ENCODE data around the gene CEBPG.

CEBPG gene

DNA sequence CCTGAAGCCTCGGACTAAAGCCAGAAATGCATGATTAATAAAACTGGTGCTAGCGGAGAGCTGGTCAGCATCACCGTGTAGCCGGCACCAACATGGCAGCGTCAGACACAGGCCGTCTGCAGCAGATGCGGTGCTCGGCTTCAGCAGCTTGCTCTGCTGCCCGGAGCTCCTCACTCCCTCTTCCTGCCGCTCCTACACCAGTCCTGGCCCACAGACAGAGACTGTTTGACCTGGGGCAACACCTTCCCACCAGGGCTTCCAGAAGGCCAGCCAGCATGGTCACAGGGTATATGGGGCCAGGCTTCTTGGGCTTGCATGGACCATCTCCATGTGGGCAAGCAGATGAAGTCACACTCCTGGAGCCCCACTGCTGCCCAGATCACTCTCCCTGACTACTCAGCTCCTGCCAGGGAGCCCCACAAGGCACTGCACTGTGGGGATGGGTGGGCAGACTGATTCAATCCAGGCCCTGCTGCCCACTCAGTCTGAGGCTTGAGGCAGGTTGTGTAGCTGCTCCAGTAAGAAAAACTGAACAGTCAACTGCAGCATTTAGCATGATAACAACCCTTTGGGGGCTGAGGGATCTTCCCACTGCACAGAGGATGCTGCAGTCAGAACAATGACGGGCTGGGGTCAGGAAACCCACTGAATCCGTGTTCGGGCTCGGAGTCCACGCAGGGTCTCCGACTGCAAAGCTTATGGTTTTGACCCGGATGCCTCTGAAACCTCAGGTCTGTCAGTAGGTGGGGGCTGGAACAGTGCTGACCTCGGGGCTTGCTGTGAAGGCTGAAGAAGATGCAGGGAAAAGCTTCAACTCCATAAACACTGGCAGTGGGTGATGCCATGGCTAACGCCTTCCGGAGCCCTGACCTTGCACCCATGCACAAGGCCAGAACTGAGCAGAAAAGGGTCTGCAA lies 45.6 kb downstream of the CEBPG start:
- peaks cover 0 to 4% of the 10 kb centered on the region in 2 donors for H3K4me1 ChIP-seq (ENCODE audit: control insufficient read depth in 1 of 2, insufficient read depth in 2 of 2, low read length in 2 of 2)

DNA sequence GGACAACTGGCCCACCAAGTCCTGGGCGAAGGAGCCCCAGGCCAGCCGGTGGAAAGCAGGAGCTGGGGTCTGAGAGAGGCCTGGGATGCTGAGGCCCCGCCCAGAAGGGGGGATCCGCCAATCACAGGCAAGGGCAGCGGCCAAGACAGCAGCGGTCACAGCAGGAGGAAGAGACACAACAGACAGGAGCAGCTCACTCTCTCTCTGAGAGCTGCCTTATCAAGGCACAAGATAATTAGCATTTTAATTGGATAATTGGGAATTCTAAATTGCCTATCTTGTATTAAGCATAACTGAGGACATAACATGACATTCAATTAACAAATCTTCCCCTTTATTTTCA lies 46.2 kb downstream of the CEBPG start:
- no peaks in the 10 kb centered on the region for H3K27me3 ChIP-seq (ENCODE audit: control insufficient read depth in 1 of 2, insufficient read depth in 2 of 2, low read length in 2 of 2)
- no peaks in the 10 kb centered on the region for H3K9me3 ChIP-seq (ENCODE audit: control insufficient read depth in 1 of 2, low read length in 2 of 2)
- H3K9ac ChIP-seq (ENCODE audit: low read depth in 1 of 2, low read length in 2 of 2): no peak overlapping the region
- no peak overlapping the region for H3K4me3 ChIP-seq (ENCODE audit: low read depth in 1 of 2, low read length in 2 of 2)
- H3K4me1 ChIP-seq (ENCODE audit: control insufficient read depth in 1 of 2, insufficient read depth in 2 of 2, low read length in 2 of 2): peaks cover 0 to 4% of the 10 kb centered on the region in 2 donors
- H3K27ac ChIP-seq (ENCODE audit: low read depth, low read length): no peak overlapping the region
- peaks cover 0 to 6% of the 10 kb centered on the region in 2 donors for H3K36me3 ChIP-seq (ENCODE audit: control insufficient read depth in 1 of 2, insufficient read depth in 2 of 2, low read length in 2 of 2)

More for the DNA sequence above, 45.6 kb downstream of the CEBPG start:
- no peaks in the 10 kb centered on the region for H3K27me3 ChIP-seq (ENCODE audit: control insufficient read depth in 1 of 2, insufficient read depth in 2 of 2, low read length in 2 of 2)
- no peak overlapping the region for H3K9ac ChIP-seq (ENCODE audit: low read depth in 1 of 2, low read length in 2 of 2)
- H3K36me3 ChIP-seq (ENCODE audit: control insufficient read depth in 1 of 2, insufficient read depth in 2 of 2, low read length in 2 of 2): peaks cover 0 to 6% of the 10 kb centered on the region in 2 donors
- H3K4me3 ChIP-seq (ENCODE audit: low read depth in 1 of 2, low read length in 2 of 2): no peak overlapping the region
- no peaks in the 10 kb centered on the region for H3K9me3 ChIP-seq (ENCODE audit: control insufficient read depth in 1 of 2, low read length in 2 of 2)
- no peak overlapping the region for H3K27ac ChIP-seq (ENCODE audit: low read depth, low read length)

DNA sequence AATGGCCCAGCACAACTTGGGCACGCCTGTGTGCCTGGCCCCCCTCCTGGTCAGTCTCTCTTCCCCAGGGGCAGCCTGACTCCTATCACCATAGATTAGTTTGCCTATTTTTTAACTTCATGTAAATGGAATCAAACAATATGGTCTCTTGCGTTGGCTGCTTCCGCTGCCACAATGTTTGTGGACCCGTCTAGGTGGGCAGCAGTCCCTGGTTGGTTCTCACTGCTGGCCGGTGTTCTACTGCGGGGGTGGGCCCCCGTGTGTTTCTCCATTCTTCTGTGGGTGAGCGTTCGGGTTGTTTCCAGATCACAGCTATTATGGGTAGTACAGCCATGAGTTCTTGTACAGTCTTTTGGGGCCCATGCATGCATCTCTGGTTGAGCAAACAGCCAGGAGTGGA lies 47.3 kb downstream of the CEBPG start:
- no peaks in the 10 kb centered on the region for H3K9me3 ChIP-seq (ENCODE audit: control insufficient read depth in 1 of 2, low read length in 2 of 2)
- no peak overlapping the region for H3K9ac ChIP-seq (ENCODE audit: low read depth in 1 of 2, low read length in 2 of 2)
- H3K4me3 ChIP-seq (ENCODE audit: low read depth in 1 of 2, low read length in 2 of 2): no peak overlapping the region
- peaks cover 0 to 4% of the 10 kb centered on the region in 2 donors for H3K4me1 ChIP-seq (ENCODE audit: control insufficient read depth in 1 of 2, insufficient read depth in 2 of 2, low read length in 2 of 2)
- no peaks in the 10 kb centered on the region for H3K27me3 ChIP-seq (ENCODE audit: control insufficient read depth in 1 of 2, insufficient read depth in 2 of 2, low read length in 2 of 2)
- H3K27ac ChIP-seq (ENCODE audit: low read depth, low read length): no peak overlapping the region
- peaks cover 0 to 4% of the 10 kb centered on the region in 2 donors for H3K36me3 ChIP-seq (ENCODE audit: control insufficient read depth in 1 of 2, insufficient read depth in 2 of 2, low read length in 2 of 2)

DNA sequence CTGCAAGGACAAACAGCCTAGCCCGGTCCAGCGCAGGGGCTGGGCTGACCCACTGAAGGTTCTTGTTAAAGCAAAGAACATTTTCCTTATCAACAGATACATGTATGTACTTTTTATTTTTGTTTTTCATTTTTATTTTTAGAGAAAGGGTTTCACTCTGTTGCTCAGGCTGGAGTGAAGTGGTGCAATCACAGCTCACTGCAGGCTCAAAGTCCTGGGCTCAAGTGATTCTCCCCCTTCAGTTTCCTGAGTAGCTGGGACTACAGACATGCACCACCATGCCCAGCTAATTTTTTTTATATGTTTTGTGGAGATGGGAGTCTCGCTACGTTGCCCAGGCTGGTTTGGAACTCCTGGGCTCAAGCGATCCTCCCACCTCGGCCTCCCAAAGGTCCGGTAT lies 47.9 kb downstream of the CEBPG start:
- Histone ChIP-seq H3K4me3 (ENCODE audit: low read depth in 1 of 2, low read length in 2 of 2) (no peak overlapping the region), H3K36me3 (ENCODE audit: control insufficient read depth in 1 of 2, insufficient read depth in 2 of 2, low read length in 2 of 2) (peaks cover 0 to 4% of the 10 kb centered on the region in 2 donors), H3K9me3 (ENCODE audit: control insufficient read depth in 1 of 2, low read length in 2 of 2) (no peaks in the 10 kb centered on the region), H3K27ac (ENCODE audit: low read depth, low read length) (no peak overlapping the region), H3K4me1 (ENCODE audit: control insufficient read depth in 1 of 2, insufficient read depth in 2 of 2, low read length in 2 of 2) (peaks cover 0 to 2% of the 10 kb centered on the region in 2 donors), H3K9ac (ENCODE audit: low read depth in 1 of 2, low read length in 2 of 2) (no peak overlapping the region), H3K27me3 (ENCODE audit: control insufficient read depth in 1 of 2, insufficient read depth in 2 of 2, low read length in 2 of 2) (no peaks in the 10 kb centered on the region)

DNA sequence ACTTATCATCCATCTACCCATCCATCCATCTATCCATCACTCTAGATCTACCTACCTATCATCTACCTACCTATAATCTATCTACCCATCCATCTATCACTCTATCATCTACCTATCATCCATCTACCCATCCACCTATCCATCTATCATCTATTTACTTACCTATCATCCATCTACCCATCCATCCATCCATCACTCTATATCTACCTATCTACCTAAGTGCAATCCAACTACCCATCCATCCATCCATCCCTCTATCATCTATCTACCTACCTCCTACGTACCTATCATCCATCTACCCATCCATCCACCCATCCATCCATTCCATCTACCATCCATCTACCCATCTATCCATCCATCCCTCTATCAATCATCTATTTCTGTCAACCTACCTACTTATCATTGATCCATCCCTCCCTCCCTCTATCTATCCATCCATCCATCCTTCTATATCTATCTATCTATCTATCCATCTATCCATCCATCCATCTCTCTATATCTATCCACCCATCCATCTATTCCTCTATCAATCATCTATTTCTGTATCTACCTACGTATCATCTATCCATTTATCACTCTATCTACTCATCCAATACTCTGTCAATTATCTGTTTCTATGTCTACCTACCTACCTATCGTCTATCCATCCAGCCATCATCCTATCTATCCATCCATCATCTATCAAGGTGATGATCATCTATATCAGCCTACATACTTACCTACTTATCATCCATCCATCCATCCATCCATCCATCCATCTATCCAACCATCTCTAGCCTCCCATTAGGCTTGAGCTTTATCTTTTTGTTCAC lies 49.1 kb downstream of the CEBPG start:
- no peak overlapping the region for H3K27ac ChIP-seq (ENCODE audit: low read depth, low read length)

DNA sequence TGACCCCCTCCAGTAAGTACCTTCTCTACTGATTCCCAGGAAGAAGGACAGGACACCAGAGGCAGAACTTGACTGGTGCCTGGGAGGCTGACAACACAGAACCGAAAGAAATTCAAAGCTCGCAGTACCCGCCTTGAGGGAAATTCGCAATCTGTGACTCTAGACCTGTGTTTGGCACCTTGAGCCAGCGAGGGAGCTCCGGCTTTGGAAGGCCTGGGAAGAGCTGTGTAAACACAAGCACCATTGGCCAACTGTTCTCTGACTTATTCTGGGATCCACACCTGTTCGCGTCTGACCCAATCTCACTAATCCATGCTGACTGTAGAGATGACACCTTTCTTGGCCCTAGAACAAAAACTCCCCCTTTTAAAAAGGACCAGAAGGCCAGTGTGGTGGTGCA lies 50.7 kb downstream of the CEBPG start:
- Histone ChIP-seq H3K27ac (ENCODE audit: low read depth, low read length) (no peak overlapping the region), H3K9me3 (ENCODE audit: control insufficient read depth in 1 of 2, low read length in 2 of 2) (no peaks in the 10 kb centered on the region), H3K36me3 (ENCODE audit: control insufficient read depth in 1 of 2, insufficient read depth in 2 of 2, low read length in 2 of 2) (peaks cover 0 to 4% of the 10 kb centered on the region in 2 donors), H3K4me1 (ENCODE audit: control insufficient read depth in 1 of 2, insufficient read depth in 2 of 2, low read length in 2 of 2) (no peaks in the 10 kb centered on the region), H3K27me3 (ENCODE audit: control insufficient read depth in 1 of 2, insufficient read depth in 2 of 2, low read length in 2 of 2) (no peaks in the 10 kb centered on the region), H3K9ac (ENCODE audit: low read depth in 1 of 2, low read length in 2 of 2) (no peak overlapping the region), H3K4me3 (ENCODE audit: low read depth in 1 of 2, low read length in 2 of 2) (no peak overlapping the region)

More for the DNA sequence above, 49.1 kb downstream of the CEBPG start:
- H3K36me3 ChIP-seq (ENCODE audit: control insufficient read depth in 1 of 2, insufficient read depth in 2 of 2, low read length in 2 of 2): peaks cover 0 to 4% of the 10 kb centered on the region in 2 donors
- H3K4me3 ChIP-seq (ENCODE audit: low read depth in 1 of 2, low read length in 2 of 2): no peak overlapping the region
- H3K4me1 ChIP-seq (ENCODE audit: control insufficient read depth in 1 of 2, insufficient read depth in 2 of 2, low read length in 2 of 2): no peaks in the 10 kb centered on the region
- H3K9me3 ChIP-seq (ENCODE audit: control insufficient read depth in 1 of 2, low read length in 2 of 2): no peaks in the 10 kb centered on the region
- H3K9ac ChIP-seq (ENCODE audit: low read depth in 1 of 2, low read length in 2 of 2): no peak overlapping the region
- H3K27me3 ChIP-seq (ENCODE audit: control insufficient read depth in 1 of 2, insufficient read depth in 2 of 2, low read length in 2 of 2): no peaks in the 10 kb centered on the region

DNA sequence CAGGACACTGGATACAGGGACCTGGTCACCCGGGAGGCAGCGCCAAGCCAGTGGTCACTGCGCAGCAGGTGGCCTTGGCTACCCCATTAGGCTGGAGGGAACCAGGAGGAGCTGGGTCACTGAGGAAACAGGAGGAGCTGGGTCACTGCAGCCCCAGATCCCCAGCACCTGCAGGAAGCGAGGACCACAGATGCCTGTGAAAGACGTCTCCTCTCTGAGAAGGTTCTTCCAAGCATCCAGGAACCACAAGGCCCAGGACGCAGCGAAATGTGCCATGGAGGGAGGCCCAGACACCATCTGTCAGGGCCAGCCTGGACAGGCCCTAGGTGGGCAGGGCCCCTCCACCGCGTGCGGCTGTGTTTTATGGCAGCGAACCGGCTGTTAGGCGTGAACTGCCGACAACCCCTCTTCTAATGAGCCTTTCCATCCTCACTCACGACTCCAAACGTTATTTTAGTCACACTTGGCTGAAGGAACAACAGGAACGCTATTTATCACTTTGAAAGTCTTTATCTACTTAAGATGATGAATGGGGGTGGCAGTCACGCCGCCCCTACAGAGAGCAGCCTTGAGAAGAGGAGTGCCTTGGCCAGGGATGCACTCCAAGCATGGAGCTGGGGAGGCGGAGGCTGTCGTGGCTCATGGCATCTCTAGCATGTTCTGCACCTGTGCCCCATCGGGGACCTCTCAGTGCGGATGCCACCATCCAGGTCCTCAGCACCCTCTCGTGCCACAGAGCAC lies 53.3 kb downstream of the CEBPG start:
- H3K27ac ChIP-seq (ENCODE audit: low read depth, low read length): no peak overlapping the region
- H3K4me3 ChIP-seq (ENCODE audit: low read depth in 1 of 2, low read length in 2 of 2): no peak overlapping the region
- H3K36me3 ChIP-seq (ENCODE audit: control insufficient read depth in 1 of 2, insufficient read depth in 2 of 2, low read length in 2 of 2): no peaks in the 10 kb centered on the region

DNA sequence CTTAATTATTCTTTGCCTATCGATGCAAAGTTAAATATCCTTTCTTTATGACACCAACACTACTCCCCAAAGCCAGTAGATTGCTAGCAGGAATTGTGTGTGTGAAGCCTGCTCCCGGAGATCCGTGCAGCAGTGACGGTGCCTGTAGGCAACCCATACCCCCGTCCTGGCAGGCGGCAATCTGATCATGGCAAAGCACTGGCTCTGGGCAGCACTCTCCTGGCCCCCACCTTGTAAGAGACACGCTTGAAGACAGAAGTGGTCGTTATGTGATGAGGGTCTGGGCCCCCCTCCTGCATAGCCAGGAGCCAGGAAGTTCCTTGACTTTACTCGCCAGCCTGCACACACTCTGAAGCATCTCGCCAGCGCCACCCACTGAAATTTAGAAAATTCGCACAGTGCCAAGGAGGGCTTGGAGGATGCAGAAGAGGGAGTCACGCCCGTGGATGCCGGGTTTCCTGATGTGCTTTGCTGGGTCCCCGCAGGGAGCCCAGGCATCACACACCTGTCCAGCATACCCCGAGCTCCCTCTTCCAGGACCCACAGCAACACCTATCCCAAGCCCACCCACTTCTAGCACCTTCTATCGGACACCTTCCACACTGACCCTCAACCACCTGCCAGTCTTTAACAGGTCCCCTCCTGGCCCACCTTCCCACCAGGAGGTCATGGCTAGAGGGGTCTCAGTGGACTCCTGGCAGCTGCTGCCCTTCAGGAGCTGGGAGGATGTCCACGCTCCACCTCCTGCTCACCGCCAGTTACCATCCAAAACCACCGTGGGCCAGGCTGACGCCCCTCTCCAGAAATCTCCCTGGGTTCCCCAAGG lies 54.5 kb downstream of the CEBPG start:
- H3K4me1 ChIP-seq (ENCODE audit: control insufficient read depth in 1 of 2, insufficient read depth in 2 of 2, low read length in 2 of 2): no peaks in the 10 kb centered on the region
- H3K27ac ChIP-seq (ENCODE audit: low read depth, low read length): no peak overlapping the region
- H3K27me3 ChIP-seq (ENCODE audit: control insufficient read depth in 1 of 2, insufficient read depth in 2 of 2, low read length in 2 of 2): no peaks in the 10 kb centered on the region
- H3K36me3 ChIP-seq (ENCODE audit: control insufficient read depth in 1 of 2, insufficient read depth in 2 of 2, low read length in 2 of 2): no peaks in the 10 kb centered on the region
- H3K4me3 ChIP-seq (ENCODE audit: low read depth in 1 of 2, low read length in 2 of 2): no peak overlapping the region
- no peak overlapping the region for H3K9ac ChIP-seq (ENCODE audit: low read depth in 1 of 2, low read length in 2 of 2)
- H3K9me3 ChIP-seq (ENCODE audit: control insufficient read depth in 1 of 2, low read length in 2 of 2): no peaks in the 10 kb centered on the region

More for the DNA sequence above, 53.3 kb downstream of the CEBPG start:
- H3K4me1 ChIP-seq (ENCODE audit: control insufficient read depth in 1 of 2, insufficient read depth in 2 of 2, low read length in 2 of 2): no peaks in the 10 kb centered on the region
- no peak overlapping the region for H3K9ac ChIP-seq (ENCODE audit: low read depth in 1 of 2, low read length in 2 of 2)
- H3K27me3 ChIP-seq (ENCODE audit: control insufficient read depth in 1 of 2, insufficient read depth in 2 of 2, low read length in 2 of 2): no peaks in the 10 kb centered on the region
- no peaks in the 10 kb centered on the region for H3K9me3 ChIP-seq (ENCODE audit: control insufficient read depth in 1 of 2, low read length in 2 of 2)

DNA sequence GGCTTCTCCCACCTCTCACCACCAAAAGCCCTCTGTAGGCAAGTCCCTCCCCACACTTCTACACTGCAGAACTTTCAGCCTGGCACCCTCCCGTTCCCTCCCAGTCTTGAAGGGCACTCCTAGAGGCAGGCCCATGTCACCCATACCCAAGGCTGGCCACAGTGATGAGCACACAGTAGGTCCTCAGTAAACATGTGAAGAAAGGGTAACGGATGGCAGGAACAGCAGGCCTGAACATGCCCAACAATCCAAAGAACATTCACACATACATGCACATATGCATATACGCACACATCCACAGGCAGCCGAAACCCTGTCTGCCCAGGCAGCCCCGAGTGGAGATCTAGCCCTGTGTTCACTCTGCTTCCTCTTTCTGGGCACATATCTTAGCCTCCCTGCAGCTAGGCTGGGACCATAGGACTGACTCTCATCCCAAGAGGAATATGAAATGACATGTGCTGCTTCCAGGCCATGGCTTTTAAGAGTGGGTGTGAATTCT lies 55.2 kb downstream of the CEBPG start:
- Histone ChIP-seq H3K4me1 (ENCODE audit: control insufficient read depth in 1 of 2, insufficient read depth in 2 of 2, low read length in 2 of 2) (no peaks in the 10 kb centered on the region), H3K27me3 (ENCODE audit: control insufficient read depth in 1 of 2, insufficient read depth in 2 of 2, low read length in 2 of 2) (no peaks in the 10 kb centered on the region), H3K9me3 (ENCODE audit: control insufficient read depth in 1 of 2, low read length in 2 of 2) (no peaks in the 10 kb centered on the region), H3K27ac (ENCODE audit: low read depth, low read length) (no peak overlapping the region), H3K36me3 (ENCODE audit: control insufficient read depth in 1 of 2, insufficient read depth in 2 of 2, low read length in 2 of 2) (no peaks in the 10 kb centered on the region), H3K4me3 (ENCODE audit: low read depth in 1 of 2, low read length in 2 of 2) (no peak overlapping the region), H3K9ac (ENCODE audit: low read depth in 1 of 2, low read length in 2 of 2) (no peak overlapping the region)

Data from duodenal mucosa (tissue), 2 donors.